Measurements from ENCODE around the gene PAM. TPM values are rescaled to one million over a fixed set of nuclear protein-coding genes. Genes with fewer than 3 reads are reported as not detected.
"Not testable (repeated sequence)": the region's sequence is repeated elsewhere in the genome, so short reads cannot be mapped to it uniquely, and the experiment has no call there.

The PAM gene
- total RNA-seq, 4 donors from 2014 or later: 73.0 to 181 (median 138) TPM

DNA sequence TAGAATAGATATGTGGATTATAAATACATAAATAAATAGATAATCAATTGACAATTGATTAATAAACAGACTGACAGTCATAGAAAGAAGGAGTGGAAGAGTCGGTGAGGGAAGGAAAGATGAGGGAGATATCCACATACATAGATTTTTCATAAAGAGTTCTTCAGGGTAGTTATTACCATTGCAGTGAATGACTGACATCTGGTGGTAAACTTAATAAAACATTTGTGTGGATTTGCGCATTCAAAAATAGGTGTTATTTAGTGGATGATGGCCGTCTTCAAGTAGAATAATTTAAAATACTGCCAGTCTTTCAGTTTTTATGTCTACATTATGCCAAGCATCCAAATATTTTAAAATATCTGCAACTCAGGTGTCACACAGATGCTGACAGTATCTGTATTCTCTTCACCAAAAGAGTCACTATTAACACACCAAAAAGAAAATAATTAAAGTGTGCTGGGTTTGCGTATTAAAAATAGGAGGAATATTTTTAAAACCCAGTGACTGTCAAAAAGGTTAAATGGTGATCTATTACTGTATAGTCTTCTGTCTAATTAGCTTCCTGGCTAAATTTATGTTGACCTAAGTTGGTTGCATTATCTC lies 286.1 kb downstream of the PAM start:
- intact Hi-C loops (cut with DNase I; ENCODE audit: low total_unique reads) (no loop called here), in situ Hi-C loops (cut with MboI; ENCODE audit: low pct_ligation_motif_present in 1 of 4, low pct_unique_long_range_greater_than_20kb in 1 of 4, low sequenced_read_pairs in 3 of 4) (loop anchor here in 1 of 4 donors (25.0 kb wide), 1 partner anchor 454 kb away; no protein-coding TSS in a partner anchor)
- TF ChIP-seq, protein P1, sequence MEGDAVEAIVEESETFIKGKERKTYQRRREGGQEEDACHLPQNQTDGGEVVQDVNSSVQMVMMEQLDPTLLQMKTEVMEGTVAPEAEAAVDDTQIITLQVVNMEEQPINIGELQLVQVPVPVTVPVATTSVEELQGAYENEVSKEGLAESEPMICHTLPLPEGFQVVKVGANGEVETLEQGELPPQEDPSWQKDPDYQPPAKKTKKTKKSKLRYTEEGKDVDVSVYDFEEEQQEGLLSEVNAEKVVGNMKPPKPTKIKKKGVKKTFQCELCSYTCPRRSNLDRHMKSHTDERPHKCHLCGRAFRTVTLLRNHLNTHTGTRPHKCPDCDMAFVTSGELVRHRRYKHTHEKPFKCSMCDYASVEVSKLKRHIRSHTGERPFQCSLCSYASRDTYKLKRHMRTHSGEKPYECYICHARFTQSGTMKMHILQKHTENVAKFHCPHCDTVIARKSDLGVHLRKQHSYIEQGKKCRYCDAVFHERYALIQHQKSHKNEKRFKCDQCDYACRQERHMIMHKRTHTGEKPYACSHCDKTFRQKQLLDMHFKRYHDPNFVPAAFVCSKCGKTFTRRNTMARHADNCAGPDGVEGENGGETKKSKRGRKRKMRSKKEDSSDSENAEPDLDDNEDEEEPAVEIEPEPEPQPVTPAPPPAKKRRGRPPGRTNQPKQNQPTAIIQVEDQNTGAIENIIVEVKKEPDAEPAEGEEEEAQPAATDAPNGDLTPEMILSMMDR (IDR thresholded peaks at IDR 0.05): peak in 4 of 5 experiments; percentile 28 to 50 (median 36)
- TF ChIP-seq POLR2A (IDR thresholded peaks at IDR 0.05): no peak

DNA sequence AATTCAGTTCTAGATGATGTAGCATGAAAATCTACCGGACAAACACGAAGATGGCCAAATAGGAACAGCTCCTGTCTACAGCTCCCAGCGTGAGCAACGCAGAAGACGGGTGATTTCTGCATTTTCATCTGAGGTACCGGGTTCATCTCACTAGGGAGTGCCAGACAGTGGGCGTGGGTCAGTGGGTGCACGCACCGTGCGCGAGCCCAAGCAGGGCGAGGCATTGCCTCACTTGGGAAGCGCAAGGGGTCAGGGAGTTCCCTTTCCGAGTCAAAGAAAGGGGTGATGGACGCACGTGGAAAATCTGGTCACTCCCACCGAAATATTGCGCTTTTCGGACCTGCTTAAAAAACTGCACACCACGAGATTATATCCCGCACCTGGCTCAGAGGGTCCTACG lies 291.6 kb downstream of the PAM start:
- intact Hi-C loops (cut with DNase I; ENCODE audit: low total_unique reads); H3K9me3 ChIP-seq; H3K36me3 ChIP-seq; DNase-seq; H3K4me3 ChIP-seq; H3K27me3 ChIP-seq; H3K4me1 ChIP-seq; H3K27ac ChIP-seq: not testable (repeated sequence)
- 96 to 100% methylated on average over 5 to 22 of the region's 22 CpGs for WGBS, 2 donors (ENCODE audit: low coverage in 1 of 2)
- in situ Hi-C loops (cut with MboI; ENCODE audit: low pct_ligation_motif_present in 1 of 4, low pct_unique_long_range_greater_than_20kb in 1 of 4, low sequenced_read_pairs in 3 of 4): loop anchor here in 1 of 4 donors (25.0 kb wide), 1 partner anchor 459 kb away; no protein-coding TSS in a partner anchor

More for the DNA sequence above, 286.1 kb downstream of the PAM start:
- Histone ChIP-seq H3K27me3 (no peaks in the 10 kb centered on the region), H3K9me3 (no peaks in the 10 kb centered on the region), H3K4me3 (no peak overlapping the region), H3K27ac (no peak overlapping the region), H3K4me1 (no peaks in the 10 kb centered on the region), H3K36me3 (no peaks in the 10 kb centered on the region)
- 39 to 52% methylated on average over 4 of the region's 4 CpGs for WGBS, 2 donors (ENCODE audit: low coverage in 1 of 2)
- DNase-seq: no peak

DNA sequence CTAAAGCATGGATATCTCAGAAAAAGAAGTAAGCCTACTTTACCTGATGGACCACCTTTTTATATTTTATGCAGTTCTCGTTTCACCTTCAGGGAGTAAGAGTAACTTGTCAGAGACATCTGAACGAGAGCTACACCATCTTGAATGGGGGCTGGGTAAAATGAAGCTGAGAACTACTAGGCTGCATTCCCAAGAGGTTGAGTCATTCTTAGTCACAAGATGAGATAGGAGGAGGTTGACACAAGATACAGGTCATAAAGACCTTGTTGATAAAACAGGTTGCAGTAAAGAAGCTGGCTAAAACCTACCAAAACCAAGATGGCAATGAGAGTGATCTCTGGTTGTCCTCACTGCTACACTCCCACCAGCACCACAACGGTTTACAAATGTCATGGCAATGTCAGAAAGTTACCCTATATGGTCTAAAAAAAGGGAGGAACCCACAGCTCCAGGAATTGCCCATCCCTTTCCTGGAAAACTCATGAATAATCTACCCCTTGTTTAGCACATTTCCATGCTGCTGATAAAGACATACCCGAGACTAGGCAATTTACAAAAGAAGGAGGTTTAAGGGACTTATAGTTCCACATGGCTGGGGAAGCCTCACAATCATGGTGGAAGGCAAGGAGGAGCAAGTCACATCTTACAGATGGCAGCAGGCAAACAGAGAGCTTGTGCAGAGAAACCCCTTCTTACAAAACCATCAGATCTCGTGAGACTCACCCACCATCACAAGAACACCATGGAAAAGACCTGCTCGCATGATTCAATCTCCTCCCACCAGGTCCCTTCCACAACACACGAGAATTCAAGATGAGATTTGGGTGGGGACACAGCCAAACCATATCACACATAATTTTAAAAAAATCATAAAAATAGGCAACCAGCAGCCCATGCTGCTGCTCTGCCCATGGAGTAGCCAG lies 302.4 kb downstream of the PAM start:
- Histone ChIP-seq H3K36me3 (no peaks in the 10 kb centered on the region), H3K27ac (no peak overlapping the region), H3K27me3 (no peaks in the 10 kb centered on the region), H3K4me3 (no peak overlapping the region), H3K4me1 (no peaks in the 10 kb centered on the region), H3K9me3 (no peaks in the 10 kb centered on the region)
- in situ Hi-C loops (cut with MboI; ENCODE audit: low pct_ligation_motif_present in 1 of 4, low pct_unique_long_range_greater_than_20kb in 1 of 4, low sequenced_read_pairs in 3 of 4): no loop called here
- 77 to 83% methylated on average over 2 to 7 of the region's 7 CpGs for WGBS, 2 donors (ENCODE audit: low coverage in 1 of 2)
- intact Hi-C loops (cut with DNase I; ENCODE audit: low total_unique reads): no loop called here
- no peak for DNase-seq
- no peak for TF ChIP-seq POLR2AphosphoS5 (IDR thresholded peaks at IDR 0.05)
- TF ChIP-seq EP300 (IDR thresholded peaks at IDR 0.05; ENCODE audit: low read depth): no peak
- TF ChIP-seq, protein P1 (IDR thresholded peaks at IDR 0.05): no peak
- TF ChIP-seq POLR2A (IDR thresholded peaks at IDR 0.05): no peak

DNA sequence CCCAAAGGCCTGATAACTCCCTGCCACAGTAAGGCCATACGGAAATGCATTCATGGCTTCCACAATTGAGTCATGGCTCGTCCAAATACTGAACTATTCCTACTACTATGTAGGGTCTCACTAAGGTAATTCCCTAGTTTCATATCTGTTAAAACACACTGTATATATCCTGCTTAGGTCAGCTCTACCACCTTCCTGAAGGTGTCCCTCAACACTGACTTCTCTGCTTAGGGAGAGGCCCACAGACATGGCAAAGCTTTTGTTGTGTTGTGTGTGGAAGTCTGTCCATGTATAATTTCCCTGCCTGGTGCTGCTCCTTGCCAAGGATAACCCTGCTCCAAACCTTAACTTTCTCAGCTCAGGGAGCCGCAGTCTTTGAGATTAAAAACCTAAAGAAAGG lies 304.4 kb downstream of the PAM start:
- Histone ChIP-seq H3K36me3 (no peaks in the 10 kb centered on the region), H3K27me3 (no peaks in the 10 kb centered on the region), H3K4me1 (no peaks in the 10 kb centered on the region), H3K27ac (no peak overlapping the region), H3K9me3 (no peaks in the 10 kb centered on the region), H3K4me3 (no peak overlapping the region)
- TF ChIP-seq EP300 (IDR thresholded peaks at IDR 0.05; ENCODE audit: low read depth) (no peak), POLR2A (IDR thresholded peaks at IDR 0.05) (no peak), POLR2AphosphoS5 (IDR thresholded peaks at IDR 0.05) (no peak)
- TF ChIP-seq, protein P1 (IDR thresholded peaks at IDR 0.05): no peak
- intact Hi-C loops (cut with DNase I; ENCODE audit: low total_unique reads): no loop called here
- no peak for DNase-seq
- in situ Hi-C loops (cut with MboI; ENCODE audit: low pct_ligation_motif_present in 1 of 4, low pct_unique_long_range_greater_than_20kb in 1 of 4, low sequenced_read_pairs in 3 of 4): no loop called here
- 84 to 90% methylated on average over 2 to 3 of the region's 3 CpGs for WGBS, 2 donors (ENCODE audit: low coverage in 1 of 2)

All from transverse colon (tissue), 4 donors.